Measurements from ENCODE around the gene FTCD.
"Not testable (repeated sequence)": the region's sequence is repeated elsewhere in the genome, so short reads cannot be mapped to it uniquely, and the experiment has no call there.

Gene FTCD

GRCh38 chr21:46109313-46110221 lies 45.8 kb downstream of the FTCD start:
- DNase-seq, result no peak

DNA sequence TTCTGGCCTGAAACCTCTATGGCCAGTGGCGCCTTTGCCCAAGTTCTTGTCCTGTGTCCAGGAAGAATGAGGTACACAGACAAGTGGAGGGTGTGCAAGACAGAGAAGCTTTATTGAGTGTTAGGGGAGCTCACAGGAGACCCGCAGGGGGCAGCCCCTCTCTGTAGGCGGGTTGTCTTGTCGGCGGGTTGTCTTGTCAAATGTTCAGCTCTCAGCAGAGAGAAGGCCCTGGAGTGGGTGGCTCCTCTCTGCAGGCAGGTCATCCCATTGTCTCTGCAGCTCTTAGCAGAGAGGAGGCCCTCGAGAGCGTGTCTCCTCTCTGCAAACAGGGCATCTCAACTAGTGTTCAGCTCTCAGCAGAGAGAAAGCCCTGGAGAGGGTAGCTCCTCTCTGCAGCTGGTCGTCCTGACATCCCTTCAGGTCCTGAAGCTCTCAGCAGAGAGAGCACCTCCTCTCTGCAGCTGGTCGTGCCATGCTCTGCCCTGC lies 46.5 kb downstream of the FTCD start:
- no peak for DNase-seq

GRCh38 chr21:46107376-46107775 lies 48.0 kb downstream of the FTCD start:
- DNase-seq, result not testable (repeated sequence)

DNA sequence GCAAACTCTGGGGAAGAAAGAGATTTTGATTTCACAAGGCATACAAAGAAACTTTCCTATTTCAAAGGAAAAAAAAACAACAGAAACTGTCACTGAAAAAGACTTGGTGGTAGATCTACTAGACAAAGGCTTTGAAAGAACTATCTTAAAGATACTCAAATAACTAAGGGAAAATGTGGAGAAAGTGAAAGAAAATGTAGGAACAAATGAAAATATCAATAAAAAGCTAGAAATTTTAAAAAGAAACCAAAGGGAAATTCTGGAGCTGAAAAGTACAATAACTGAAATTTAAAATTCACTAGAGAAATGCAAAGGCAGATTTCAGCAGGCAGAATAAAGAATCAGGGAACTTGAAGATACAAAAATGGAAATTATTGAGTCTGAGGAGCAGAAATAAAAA lies 51.3 kb downstream of the FTCD start:
- DNase-seq, result no peak

DNA sequence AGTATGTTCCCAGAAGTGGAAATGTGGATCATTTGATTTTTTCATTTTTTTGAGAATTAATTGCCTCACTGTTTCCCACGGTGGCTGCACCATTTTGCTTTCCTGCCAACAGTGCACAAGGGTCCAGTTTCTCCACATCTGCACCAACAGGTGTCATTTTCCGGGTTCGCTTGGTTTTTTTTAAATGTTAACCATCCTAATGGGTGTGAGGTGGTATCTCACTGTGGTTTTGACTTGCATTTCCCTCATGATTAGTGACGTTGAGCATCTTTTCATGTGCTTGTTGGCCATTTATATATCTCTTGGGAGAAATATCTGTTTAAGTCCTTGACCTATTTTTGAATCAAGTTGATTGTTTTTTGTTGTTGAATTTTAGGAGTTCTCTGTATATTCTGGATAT lies 54.5 kb downstream of the FTCD start:
- no peak for DNase-seq

- DNase-seq, result no peak
Observed at GRCh38 chr21:46100426-46100825, 55.0 kb downstream of the FTCD start.

DNA sequence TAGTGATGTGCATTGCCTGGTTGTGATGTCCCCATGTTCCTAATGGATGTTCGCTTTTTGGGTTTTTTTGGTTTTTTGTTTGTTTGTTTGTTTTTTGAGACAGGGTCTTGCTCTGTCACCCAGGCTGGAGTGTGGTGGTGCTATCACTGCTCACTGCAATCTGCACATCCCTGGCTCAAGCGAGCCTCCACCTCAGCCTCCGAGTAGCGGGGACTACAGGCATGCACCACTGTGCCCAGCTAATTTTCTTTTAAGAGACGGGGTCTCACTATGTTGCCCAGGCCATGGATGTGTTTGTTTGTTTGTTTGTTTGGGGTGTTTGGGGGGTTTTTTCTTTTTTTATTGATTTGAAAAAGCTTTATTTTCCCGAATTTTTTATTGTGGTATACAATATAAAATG lies 55.4 kb downstream of the FTCD start:
- DNase-seq, result no peak

DNA sequence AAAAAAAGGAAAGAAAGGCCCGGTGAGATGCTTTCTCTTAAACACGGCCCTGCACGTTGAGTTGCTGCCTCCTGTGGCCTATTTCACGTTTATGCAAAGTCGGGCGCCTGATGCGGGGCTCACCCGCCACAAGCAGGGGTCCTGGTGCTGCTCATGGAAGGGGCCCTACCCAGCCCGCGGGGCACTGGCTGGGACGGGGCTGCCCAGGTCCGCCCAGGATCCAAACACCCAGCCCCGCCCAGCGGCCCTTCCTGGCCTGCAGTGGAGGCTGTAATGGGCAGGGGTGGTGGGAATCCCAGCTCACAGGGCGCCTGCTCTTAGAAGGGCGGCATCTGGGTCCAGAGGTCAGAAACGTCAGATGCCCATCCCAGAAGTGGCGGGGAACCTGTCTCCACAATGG lies 55.9 kb downstream of the FTCD start:
- no peak for DNase-seq

GRCh38 chr21:46098303-46099141 lies 56.9 kb downstream of the FTCD start:
- DNase-seq, result no peak

DNA sequence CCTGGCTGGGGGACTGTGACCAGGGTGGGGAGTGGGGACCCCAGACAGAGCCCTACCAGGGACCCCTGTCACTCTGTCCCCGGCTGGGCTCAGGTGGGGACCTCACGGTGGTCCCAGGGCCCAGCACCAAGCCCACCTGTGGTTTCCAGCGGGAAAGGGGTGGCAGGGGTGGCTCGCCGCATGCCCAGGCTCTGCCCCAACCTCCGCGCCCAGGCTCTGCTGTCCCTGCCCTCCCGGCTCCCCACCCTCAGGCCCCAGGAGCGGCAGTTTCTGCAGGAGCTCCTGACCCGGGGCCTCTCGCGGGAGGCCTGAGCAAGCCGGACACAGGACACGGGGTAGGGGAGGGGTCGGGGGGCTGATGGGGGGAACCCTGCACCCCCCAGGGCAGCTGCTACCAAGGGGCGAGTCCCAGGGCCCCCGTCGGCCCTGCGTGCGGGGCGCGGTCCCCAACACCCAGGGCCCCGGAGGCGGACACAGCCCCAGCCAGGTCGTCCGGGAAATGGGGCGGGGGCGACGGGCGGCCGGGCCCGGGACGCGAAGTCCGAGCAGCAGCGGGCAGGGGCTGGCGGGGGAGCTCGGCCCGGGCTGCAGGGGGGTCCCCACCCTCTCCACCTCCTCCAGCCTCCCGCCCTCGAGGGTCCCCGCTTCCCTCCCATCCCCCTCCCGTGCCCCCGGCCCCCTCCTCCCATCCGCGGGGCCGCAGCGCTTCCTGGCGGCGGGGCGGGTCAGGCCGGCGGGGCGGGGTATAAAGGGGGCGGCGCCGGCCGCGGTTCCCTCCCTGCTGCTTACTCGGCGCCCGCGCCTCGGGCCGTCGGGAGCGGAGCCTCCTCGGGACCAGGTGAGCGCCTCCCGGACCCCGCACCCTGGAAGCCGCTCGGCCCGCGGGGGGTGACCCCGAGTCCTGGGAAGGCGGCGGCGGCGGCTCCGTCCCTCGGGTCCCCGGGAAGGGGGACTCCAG lies 57.8 kb downstream of the FTCD start, which contains the start of gene COL6A2:
COL6A2 (plus strand) TSS at position 777 of the 958 bp plus-strand sequence.
- peak; percentile 25 for DNase-seq

GRCh38 chr21:46096596-46097335 lies 58.6 kb downstream of the FTCD start:
- no peak for DNase-seq

GRCh38 chr21:46095814-46096595 lies 59.4 kb downstream of the FTCD start:
- DNase-seq, result no peak

- no peak for DNase-seq
Observed at GRCh38 chr21:46095083-46095719, 60.2 kb downstream of the FTCD start.

- no peak for DNase-seq
Observed at GRCh38 chr21:46094401-46095082, 60.8 kb downstream of the FTCD start.

GRCh38 chr21:46093668-46094400 lies 61.5 kb downstream of the FTCD start:
- DNase-seq, result no peak

GRCh38 chr21:46092811-46093667 lies 62.3 kb downstream of the FTCD start:
- DNase-seq, result no peak

DNA sequence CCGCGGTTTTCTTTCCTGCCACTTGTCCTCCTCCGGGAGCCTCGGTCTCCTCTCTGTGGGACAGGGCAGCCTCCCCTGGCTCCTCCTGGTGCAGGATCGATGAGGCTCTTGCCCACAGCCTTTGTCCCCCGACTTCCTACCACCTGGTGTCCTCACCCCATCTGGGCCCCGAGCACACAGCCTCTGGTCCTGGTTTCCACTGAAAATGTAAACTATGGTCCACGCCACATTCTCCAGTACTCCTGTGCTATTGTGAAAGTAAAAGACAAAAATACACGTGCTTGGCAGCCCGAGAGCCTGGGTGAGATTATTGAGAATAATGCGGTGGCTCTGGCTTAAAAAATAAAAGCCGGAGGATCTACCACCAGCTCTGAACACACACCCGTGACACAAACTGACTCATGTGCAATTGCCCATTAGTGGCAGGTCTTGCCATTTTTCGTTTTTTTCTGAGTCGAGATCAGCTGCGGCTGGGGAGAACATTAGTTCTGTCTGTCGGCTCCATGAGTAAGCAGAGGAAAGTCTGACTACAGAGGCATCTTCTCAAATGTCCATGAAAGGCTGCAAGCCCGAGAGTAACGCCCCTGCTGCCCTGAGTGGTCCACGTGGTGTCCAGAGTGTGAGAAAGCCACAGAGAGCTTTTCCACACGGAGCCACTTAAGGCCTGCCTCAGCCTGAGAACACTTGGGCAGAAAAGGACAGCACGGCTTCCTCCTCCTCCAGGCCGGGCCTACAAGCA lies 63.2 kb downstream of the FTCD start:
- DNase-seq, result peak; percentile 89

Measured in amniotic stem cell (primary cell).